Astrocyte (in vitro differentiated cells and primary cell): ENCODE data around the gene KLHL28. TPM values are rescaled to one million over a fixed set of nuclear protein-coding genes. Genes with fewer than 3 reads are reported as not detected.

Source experiments
- DNase-seq: peaks from one replicate; pipeline ENCODE4 v3.0.0-alpha.2; 2010; ENCODE audit warnings: low read depth
- FAIRE-seq: peaks from 2 replicates; lab custom pipeline; 2011; peaks lifted over from hg19 to GRCh38; lab: Jason Lieb, UNC
- H2AFZ ChIP-seq: 2 replicates; pipeline ENCODE4 v1.6.0; 2012; ENCODE audit warnings: low read depth, low read length, inconsistent platforms
- H3K27ac ChIP-seq: 2 replicates; pipeline ENCODE4 v1.5.1; 2011; ENCODE audit warnings: low read depth, low read length, inconsistent platforms
- H3K27me3 ChIP-seq: 2 replicates; pipeline ENCODE4 v1.6.0; 2011; ENCODE audit warnings: low read length, inconsistent platforms; ENCODE audit not compliant: insufficient read depth
- H3K36me3 ChIP-seq: 2 replicates; pipeline ENCODE4 v1.5.1; 2011; ENCODE audit warnings: low read length, inconsistent platforms; ENCODE audit not compliant: insufficient read depth
- H3K4me1 ChIP-seq: 2 replicates; pipeline ENCODE4 v1.5.1; 2011; ENCODE audit warnings: low read length, inconsistent platforms; ENCODE audit not compliant: insufficient read depth
- H3K4me2 ChIP-seq: 2 replicates; pipeline ENCODE4 v1.6.0; 2012; ENCODE audit warnings: low read length, inconsistent platforms
- H3K4me3 ChIP-seq: 2 replicates; pipeline ENCODE4 v1.5.1; 2011; ENCODE audit warnings: low read depth, mild to moderate bottlenecking, low read length, inconsistent platforms; ENCODE audit not compliant: insufficient read depth
- H3K79me2 ChIP-seq: 2 replicates; pipeline ENCODE4 v1.6.0; 2012; ENCODE audit warnings: mild to moderate bottlenecking, low read length, inconsistent platforms; ENCODE audit not compliant: insufficient read depth
- H3K9ac ChIP-seq: 2 replicates; pipeline ENCODE4 v1.6.0; 2012; ENCODE audit warnings: mild to moderate bottlenecking, low read length, inconsistent platforms
- H3K9me3 ChIP-seq: 2 replicates; pipeline ENCODE4 v1.5.1; 2012; ENCODE audit warnings: low read depth, mild to moderate bottlenecking, low read length, inconsistent platforms; ENCODE audit not compliant: insufficient read depth
- H4K20me1 ChIP-seq: 2 replicates; pipeline ENCODE4 v1.6.0; 2012; ENCODE audit warnings: low read length, inconsistent platforms; ENCODE audit not compliant: insufficient read depth
- H3K27ac Mint-ChIP-seq: one replicate; pipeline ENCODE4 v1.8.0; 2021; ENCODE audit warnings: mild to moderate bottlenecking, mixed read lengths; ENCODE audit not compliant: unreplicated experiment
- H3K27me3 Mint-ChIP-seq: one replicate; pipeline ENCODE4 v1.8.0; 2021; ENCODE audit warnings: low read depth, mixed read lengths; ENCODE audit not compliant: unreplicated experiment
- H3K36me3 Mint-ChIP-seq: one replicate; pipeline ENCODE4 v1.8.0; 2021; ENCODE audit warnings: low read depth, mixed read lengths; ENCODE audit not compliant: unreplicated experiment
- H3K4me1 Mint-ChIP-seq: one replicate; pipeline ENCODE4 v1.8.0; 2021; ENCODE audit warnings: low read depth, mixed read lengths; ENCODE audit not compliant: unreplicated experiment
- H3K4me3 Mint-ChIP-seq: one replicate; pipeline ENCODE4 v1.8.0; 2021; ENCODE audit warnings: mild to moderate bottlenecking, moderate library complexity, mixed read lengths; ENCODE audit not compliant: unreplicated experiment
- H3K9me3 Mint-ChIP-seq: one replicate; pipeline ENCODE4 v1.8.0; 2021; ENCODE audit warnings: mild to moderate bottlenecking, mixed read lengths; ENCODE audit not compliant: unreplicated experiment
- CTCF ChIP-seq: IDR thresholded peaks from 2 replicates; pipeline ENCODE4 v1.5.1; 2011; ENCODE audit warnings: low read depth, mild to moderate bottlenecking, inconsistent platforms, low read length, moderate library complexity; ENCODE audit not compliant: insufficient read depth
- EZH2 ChIP-seq: IDR thresholded peaks from 2 replicates; pipeline ENCODE4 v1.6.1; 2012; ENCODE audit warnings: mild to moderate bottlenecking, low read length, inconsistent platforms; ENCODE audit not compliant: insufficient read depth
- total RNA-seq: library from RNA; stranded (reverse); gene quantifications from 2 replicates; pipeline ENCODE4 v1.2.1, GENCODE V29; 2021

Gene KLHL28
- total RNA-seq, 1 donor from 2014 or later, result 21.2 TPM

GRCh38 chr14:44945264-44945663 lies 16.5 kb downstream of the KLHL28 start:
- FAIRE-seq, result peak; percentile 94
- Mint-ChIP-seq H3K27me3 (no peaks in the 10 kb centered on the region), H3K36me3 (peaks cover 15% of the 10 kb centered on the region), H3K27ac (no peak overlapping the region), H3K4me1 (no peaks in the 10 kb centered on the region), H3K9me3 (no peaks in the 10 kb centered on the region), H3K4me3 (no peak overlapping the region)
- H3K4me1 ChIP-seq, result peaks cover 4% of the 10 kb centered on the region
- peaks cover 23% of the 10 kb centered on the region for H3K79me2 ChIP-seq
- peak overlapping the region; percentile 53 for H3K27ac ChIP-seq
- H3K9me3 ChIP-seq, result no peaks in the 10 kb centered on the region
- DNase-seq, result peak; percentile 96
- no peak overlapping the region for H3K4me3 ChIP-seq
- H3K36me3 ChIP-seq, result no peaks in the 10 kb centered on the region
- no peak overlapping the region for H3K9ac ChIP-seq
- no peak overlapping the region for H2AFZ ChIP-seq
- no peaks in the 10 kb centered on the region for H3K27me3 ChIP-seq
- peaks cover 8% of the 10 kb centered on the region for H4K20me1 ChIP-seq
- TF ChIP-seq EZH2 (no peak), CTCF (no peak)
- peak overlapping the region; percentile 47 for H3K4me2 ChIP-seq

GRCh38 chr14:44944107-44944506 lies 17.6 kb downstream of the KLHL28 start:
- TF ChIP-seq CTCF (no peak), EZH2 (no peak)
- Histone ChIP-seq H2AFZ (no peak overlapping the region), H3K36me3 (no peaks in the 10 kb centered on the region)

GRCh38 chr14:44942436-44942835 lies 19.3 kb downstream of the KLHL28 start:
- FAIRE-seq, result no peak
- no peaks in the 10 kb centered on the region for H3K9me3 ChIP-seq
- H4K20me1 ChIP-seq, result peaks cover 8% of the 10 kb centered on the region
- Mint-ChIP-seq H3K27ac (no peak overlapping the region), H3K36me3 (peaks cover 27% of the 10 kb centered on the region), H3K4me3 (no peak overlapping the region), H3K9me3 (peaks cover 3% of the 10 kb centered on the region), H3K27me3 (no peaks in the 10 kb centered on the region), H3K4me1 (peaks cover 6% of the 10 kb centered on the region)
- H3K27me3 ChIP-seq, result no peaks in the 10 kb centered on the region
- H3K79me2 ChIP-seq, result peaks cover 22% of the 10 kb centered on the region
- no peak overlapping the region for H3K4me3 ChIP-seq
- no peak for DNase-seq
- H3K27ac ChIP-seq, result no peak overlapping the region
- H3K36me3 ChIP-seq, result no peaks in the 10 kb centered on the region
- TF ChIP-seq CTCF (no peak), EZH2 (no peak)
- no peak overlapping the region for H3K4me2 ChIP-seq
- no peak overlapping the region for H2AFZ ChIP-seq
- H3K4me1 ChIP-seq, result peaks cover 4% of the 10 kb centered on the region
- no peak overlapping the region for H3K9ac ChIP-seq

More at GRCh38 chr14:44944107-44944506, 17.6 kb downstream of the KLHL28 start:
- Mint-ChIP-seq H3K27ac (no peak overlapping the region), H3K9me3 (no peaks in the 10 kb centered on the region), H3K4me3 (no peak overlapping the region), H3K36me3 (peaks cover 17% of the 10 kb centered on the region), H3K27me3 (no peaks in the 10 kb centered on the region), H3K4me1 (peaks cover 5% of the 10 kb centered on the region)
- H3K79me2 ChIP-seq, result peaks cover 20% of the 10 kb centered on the region
- no peak overlapping the region for H3K9ac ChIP-seq
- FAIRE-seq (no peak), DNase-seq (no peak)
- peaks cover 8% of the 10 kb centered on the region for H4K20me1 ChIP-seq
- no peak overlapping the region for H3K4me2 ChIP-seq
- no peak overlapping the region for H3K4me3 ChIP-seq
- no peaks in the 10 kb centered on the region for H3K9me3 ChIP-seq
- H3K27ac ChIP-seq, result no peak overlapping the region
- H3K27me3 ChIP-seq, result no peaks in the 10 kb centered on the region
- H3K4me1 ChIP-seq, result peaks cover 4% of the 10 kb centered on the region
